ENCODE results near the gene DOCK2.
"Not testable (repeated sequence)": the region's sequence is repeated elsewhere in the genome, so short reads cannot be mapped to it uniquely, and the experiment has no call there.

GRCh38 chr5:169953196-169953595, 316.1 kb downstream of the DOCK2 start:
- not testable (repeated sequence) for TF ChIP-seq CTCF (IDR thresholded peaks at IDR 0.05); MXI1 (IDR thresholded peaks at IDR 0.05; ENCODE audit: low read depth, low read length); RFX5 (IDR thresholded peaks at IDR 0.05; ENCODE audit: low read length); NFIC (IDR thresholded peaks at IDR 0.05; ENCODE audit: borderline replicate concordance); MAX (IDR thresholded peaks at IDR 0.05; ENCODE audit: low read depth); RXRA (IDR thresholded peaks at IDR 0.05; ENCODE audit: borderline replicate concordance, low read depth); POLR2AphosphoS5 (IDR thresholded peaks at IDR 0.05; ENCODE audit: low read depth, low read length); USF2 (IDR thresholded peaks at IDR 0.05; ENCODE audit: borderline replicate concordance, low read depth, low read length); JUND (IDR thresholded peaks at IDR 0.05); EP300 (IDR thresholded peaks at IDR 0.05; ENCODE audit: borderline replicate concordance in 1 of 2, low read depth in 1 of 2, low read length in 1 of 2); SIN3A (IDR thresholded peaks at IDR 0.05; ENCODE audit: borderline replicate concordance, low read depth, low read length); RCOR1 (IDR thresholded peaks at IDR 0.05; ENCODE audit: low read length)

Measured in SK-N-SH (cell line).